Activated T-cell treated with anti-CD3 and anti-CD28 coated beads, Interleukin-2, amount 50 U/mL, for 1 hour (primary cell): ENCODE data around the gene VSTM4.

Experiments
- DNase-seq: peaks from one replicate; pipeline ENCODE4 v3.0.0-alpha.2; 2020

Gene VSTM4

GRCh38 chr10:49090696-49091380 lies 24.5 kb downstream of the VSTM4 start:
- DNase-seq = no peak

- DNase-seq = no peak
These were observed 25.1 kb downstream of the VSTM4 start for GRCh38 chr10:49090189-49090575.

- DNase-seq = no peak
These were observed 25.6 kb downstream of the VSTM4 start for GRCh38 chr10:49089557-49090188.

DNA sequence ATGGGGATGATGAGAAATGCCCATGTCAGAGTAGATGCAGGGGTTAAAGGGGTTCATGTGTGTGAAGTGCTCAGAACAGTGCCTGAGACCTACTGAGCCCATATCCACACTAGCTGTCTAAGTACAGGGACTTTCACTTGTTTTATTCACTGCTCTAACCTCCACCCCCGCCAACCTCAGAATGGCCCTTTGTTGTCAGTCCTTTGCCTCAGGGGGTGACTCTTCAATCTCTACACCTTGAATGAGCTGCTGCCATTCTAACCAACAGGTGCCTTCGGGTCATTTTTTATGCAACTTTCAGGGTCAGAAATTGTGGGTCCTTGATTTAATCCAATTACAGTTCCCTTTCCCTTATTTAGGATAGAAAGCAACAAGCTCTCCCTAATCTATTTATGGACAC lies 26.2 kb downstream of the VSTM4 start:
- DNase-seq = no peak

- no peak for DNase-seq
These were observed 28.4 kb downstream of the VSTM4 start for GRCh38 chr10:49086889-49087288.

DNA sequence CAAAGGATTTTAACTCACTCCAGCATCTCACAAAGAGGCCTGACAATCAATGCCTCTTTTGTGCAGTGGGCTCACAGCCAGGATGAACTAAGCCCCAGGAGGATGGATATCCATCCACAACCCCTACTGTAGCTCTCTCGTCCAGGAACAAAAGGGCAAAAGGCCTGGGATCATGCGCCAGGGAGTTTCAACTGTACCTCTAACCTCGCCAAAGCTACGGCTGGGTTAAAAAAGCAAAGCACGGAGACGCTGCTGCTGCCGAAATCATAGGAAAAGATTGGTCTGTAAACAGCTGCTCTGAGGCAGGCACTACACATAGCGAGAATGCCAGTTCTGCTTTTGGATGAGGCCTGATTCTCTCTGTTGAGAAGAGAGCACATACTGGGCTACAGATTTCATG lies 32.1 kb downstream of the VSTM4 start:
- DNase-seq = no peak

DNA sequence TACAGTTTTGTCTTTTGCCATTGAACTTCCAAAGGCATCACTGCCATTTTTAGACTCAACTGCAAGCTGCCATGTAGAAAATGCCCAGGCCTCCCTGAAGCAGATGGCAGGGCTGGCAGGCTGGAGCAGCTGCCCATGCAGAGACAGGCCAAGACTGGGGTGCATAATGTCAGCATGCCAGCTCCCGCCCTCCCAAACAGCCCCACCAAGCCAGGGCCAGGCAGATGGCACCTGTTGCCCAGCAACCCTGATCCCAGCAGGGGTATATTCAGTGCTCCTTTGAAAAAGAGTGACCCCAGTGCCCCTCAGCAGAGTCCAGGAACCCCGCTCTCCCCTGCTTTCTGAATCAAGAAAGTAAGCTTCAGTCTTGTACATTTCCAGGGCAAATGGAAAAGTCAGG lies 32.6 kb downstream of the VSTM4 start:
- no peak for DNase-seq

DNA sequence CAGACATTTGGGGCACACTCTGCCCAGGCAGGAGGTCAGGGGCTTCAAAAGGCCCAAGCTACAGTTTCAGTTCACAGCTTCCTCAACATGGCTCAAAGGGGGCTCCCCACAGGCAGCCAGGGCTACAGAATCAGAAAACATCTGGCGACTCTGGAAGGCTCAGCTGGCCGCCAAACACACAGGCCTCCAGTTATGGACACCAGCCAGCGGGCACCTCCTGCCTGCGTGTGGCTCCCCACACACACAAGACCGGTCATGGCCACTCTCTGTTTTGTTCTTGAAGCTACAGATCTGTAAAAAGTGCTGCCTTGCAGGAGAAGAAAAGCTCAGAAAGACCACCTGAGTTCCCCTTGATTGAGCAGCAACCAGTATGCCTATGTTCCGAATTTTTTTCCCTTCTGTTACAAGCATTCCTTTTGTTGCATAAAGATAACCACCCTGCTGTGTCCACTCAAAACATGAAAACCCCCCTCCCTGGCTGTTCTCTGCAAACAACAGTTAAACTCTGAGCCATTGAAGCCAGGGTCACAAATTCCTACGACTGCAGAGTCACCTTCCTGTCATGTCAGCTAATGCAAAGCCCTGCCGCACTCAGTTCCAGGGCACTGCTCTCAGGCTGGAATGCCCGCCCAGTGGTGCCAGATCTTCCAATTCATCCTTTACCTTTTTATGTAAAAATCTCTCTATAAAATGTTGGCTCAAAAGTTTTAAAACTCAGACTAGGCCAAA lies 33.6 kb downstream of the VSTM4 start:
- no peak for DNase-seq

DNA sequence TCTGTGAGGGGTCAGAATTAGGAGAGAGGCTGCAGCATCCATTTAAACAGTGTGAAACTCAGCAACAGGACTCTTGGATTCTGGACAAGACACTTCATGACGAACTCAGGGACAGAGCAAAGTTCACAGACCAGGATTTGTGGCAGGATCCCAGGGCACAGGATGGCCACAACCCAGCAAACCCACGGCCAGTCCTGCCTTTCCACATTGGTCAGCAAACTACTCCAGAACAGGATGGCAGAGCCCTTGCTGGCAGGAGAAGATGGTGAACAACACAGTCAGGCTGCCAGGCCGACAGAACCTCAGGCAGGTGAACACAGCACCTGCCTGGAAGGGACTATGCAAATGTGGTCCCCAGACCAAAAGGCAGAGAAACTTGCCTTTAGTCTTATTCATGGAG lies 34.4 kb downstream of the VSTM4 start:
- no peak for DNase-seq

- DNase-seq = no peak
These were observed 35.3 kb downstream of the VSTM4 start for GRCh38 chr10:49080071-49080470.

DNA sequence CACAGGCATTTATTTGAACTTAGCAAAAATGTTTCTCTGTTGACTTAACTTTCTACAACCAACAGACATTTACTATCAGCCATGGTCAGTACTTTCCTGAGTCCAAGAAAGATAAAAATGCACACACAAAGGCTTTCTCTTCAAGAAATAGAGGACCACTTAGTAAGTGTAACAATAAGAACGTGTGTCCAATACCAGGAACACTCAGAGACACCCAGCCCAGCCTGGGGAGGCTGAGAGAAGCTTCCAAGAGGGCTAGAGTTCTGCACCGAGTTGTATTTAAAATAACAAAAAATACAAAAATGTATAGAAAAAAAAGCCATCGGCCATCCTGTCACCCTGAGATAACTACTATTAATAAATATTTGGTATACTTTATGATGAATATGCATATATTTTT lies 35.8 kb downstream of the VSTM4 start:
- DNase-seq = no peak

DNA sequence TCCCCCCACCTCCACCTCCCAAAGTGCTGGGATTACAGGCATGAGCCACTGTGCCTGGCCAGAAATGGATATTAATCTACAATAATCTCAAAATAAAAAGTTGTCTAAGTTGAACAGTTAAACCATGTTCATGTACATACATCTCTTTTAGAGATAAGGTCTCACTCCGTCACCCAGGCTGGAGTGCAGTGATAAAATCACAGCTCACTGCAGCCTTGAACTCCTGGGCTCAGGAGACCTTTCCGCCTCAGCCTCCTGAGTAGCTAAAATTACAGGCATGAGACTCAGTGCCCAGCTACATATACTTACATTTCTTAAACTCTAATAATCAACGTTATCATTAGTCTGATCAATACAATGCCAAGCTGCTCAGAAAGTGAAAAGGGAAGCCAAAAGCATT lies 36.2 kb downstream of the VSTM4 start:
- no peak for DNase-seq

DNA sequence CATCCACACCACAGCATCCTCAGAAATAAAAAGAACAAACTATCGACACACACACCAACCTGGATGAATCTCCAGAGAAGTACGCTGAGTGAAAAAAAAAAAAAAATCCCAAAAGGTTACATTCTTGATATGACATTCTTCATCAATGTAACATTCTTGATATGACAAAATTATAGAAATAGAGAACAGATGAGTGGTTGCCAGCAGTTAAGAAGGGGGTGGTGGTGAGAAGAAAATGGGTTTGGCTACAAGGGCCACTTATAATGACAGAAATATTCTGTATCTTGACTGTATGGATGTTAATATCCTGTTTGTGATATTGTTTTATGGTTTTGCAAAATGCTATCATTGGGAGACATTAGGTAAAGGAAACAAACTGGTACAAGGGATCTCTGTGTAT lies 36.9 kb downstream of the VSTM4 start:
- DNase-seq = no peak

DNA sequence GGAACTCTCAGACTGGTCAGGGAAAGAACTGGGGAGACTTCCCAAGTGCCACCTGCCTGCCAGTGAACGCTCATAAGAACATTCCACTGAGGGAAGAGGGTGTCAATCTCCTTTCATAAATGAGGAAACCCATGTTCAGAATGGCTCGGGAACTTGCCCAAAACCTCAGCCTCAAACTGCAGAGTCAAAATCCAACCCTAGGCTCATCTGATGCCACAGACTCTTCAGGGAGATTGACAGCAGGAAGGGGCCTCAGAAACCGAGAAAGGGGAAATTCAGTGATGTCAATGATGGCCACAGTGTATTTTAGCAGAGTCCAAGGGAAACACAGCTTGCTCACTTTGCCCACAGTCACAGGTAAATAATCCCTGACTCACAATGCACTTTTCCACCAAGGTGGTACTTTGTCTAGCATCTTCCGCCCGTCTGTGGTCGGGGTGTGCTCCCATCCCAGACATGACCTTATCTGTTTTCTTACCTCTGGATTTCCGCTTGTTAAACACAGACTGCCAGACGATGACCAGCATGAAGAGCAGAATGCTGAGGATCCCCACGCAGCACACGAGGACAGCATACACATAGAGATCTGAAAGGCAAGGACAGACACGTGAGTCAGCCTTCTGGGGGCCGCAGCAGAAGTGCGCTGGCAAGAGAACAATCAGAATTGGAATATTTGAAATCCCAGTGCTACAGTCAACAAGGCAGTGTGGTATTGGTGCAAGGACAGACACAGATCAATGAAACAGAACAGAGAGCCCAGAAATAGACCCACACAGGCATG lies 38.4 kb downstream of the VSTM4 start:
- DNase-seq = no peak

DNA sequence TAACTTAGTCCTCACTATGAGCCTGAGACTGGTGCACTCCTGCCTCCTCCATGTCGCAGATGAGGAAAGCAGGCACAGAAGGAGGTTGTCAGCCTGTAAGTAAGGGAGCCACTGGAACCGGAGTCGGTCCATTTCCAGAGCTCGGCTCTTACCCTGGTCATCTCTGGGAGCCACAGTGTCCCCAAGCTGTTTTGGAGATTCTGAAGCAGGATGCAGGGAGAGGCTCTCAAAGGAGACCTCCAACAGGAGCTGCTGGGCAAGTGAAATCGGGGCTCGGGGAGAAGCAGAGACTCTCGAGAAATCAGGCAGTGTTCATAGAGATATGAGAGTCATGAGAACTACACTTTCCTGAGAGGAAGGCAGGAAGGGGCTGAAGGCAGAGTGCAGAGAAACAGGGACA lies 39.0 kb downstream of the VSTM4 start:
- DNase-seq = no peak

GRCh38 chr10:49075743-49076142 lies 39.6 kb downstream of the VSTM4 start:
- no peak for DNase-seq

DNA sequence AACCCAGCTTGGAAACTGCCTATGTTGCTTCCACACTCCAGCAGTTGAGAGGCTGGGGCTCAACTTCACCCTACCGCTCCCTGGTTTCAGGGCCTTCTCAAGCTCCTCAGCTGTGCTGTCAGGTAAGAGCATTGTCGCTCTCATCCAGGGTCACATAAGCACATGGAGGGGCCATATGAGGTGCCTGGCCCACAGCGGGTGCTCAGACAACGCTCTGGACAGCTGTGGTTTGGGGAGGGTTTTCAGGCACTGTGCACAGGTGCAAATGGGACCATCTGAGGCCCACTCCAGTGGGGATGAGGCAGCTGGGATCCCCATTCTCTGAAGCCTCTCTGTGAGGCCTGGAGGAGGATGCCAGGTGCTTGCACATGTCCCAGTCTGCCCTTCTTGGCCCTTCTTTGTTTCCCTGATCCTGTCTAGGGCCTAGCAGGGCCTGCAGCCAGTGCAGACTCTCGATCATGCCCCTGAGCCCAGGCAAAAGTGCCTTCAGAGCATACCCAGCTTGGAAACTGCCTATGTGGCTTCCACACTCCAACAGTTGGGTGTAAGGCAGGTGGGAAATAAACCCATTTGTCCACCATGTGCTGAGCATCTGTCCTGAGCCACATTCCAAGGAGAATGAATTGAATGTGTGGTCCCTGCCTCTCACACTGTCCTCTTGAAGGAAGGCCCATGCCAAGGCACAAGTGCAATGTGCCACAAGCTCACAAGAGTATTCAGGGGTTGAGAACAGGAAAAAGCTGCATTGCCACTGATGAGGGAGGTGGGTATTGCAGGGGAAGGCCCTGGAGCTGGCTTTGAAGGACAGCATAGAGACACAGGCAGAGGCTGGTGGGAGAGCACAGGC lies 40.3 kb downstream of the VSTM4 start:
- DNase-seq = no peak

DNA sequence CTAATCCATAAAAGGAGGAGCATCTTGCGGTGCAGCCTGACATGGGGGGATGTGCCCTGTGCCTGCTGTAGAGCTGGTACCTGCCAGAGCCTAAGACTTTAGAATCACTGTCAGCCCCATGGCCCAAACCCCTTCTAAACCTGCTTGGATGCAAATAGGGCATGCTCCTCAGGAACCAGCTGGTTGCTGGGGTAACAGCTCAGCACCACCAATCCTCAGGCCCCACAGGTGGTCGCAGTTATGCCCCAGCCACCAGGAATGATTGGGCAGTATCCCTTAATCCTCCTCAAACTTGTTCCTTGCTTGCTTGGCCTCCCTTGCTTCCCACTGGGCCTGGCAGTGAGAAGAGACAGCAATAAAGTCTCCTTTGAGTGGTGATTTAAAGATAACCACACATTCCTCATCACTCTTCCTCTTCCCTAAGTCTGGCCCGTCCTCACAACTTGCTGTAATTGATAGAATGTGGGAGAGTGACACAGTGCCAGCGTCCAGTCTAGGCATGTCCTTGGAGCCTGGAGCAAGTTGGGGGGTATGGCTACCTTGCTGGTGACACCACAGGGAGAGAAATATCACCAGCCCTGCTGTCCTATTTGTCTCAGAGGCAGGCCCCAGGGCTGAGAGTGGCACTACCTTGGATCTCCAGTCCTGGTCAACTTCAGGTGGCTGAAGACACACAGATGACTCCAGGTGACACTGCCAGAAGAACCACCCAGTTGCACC lies 43.0 kb downstream of the VSTM4 start:
- no peak for DNase-seq

- no peak for DNase-seq
These were observed 44.1 kb downstream of the VSTM4 start for GRCh38 chr10:49071160-49071761.

DNA sequence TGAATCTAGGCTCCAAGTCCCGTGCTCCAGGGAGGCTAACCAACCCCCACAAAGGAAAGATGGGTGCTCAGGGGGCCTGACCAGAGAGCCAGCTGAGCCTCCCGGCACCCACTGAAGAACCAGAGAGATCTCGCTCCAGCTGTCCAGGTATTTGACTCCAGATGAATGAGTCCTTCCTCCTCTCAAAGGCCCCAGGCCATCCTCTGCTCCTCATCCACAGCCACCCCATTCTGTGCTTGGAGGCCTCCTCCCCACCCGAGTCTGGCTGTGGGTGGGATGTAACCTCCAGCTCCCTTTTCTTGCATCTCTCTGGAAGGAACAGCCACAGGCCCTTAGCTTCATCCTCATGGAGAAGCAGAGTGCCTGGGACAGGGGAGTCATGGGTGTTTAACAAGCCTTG lies 44.6 kb downstream of the VSTM4 start:
- DNase-seq = no peak

- no peak for DNase-seq
These were observed 46.6 kb downstream of the VSTM4 start for GRCh38 chr10:49068672-49069217.
